Left lobe of liver (tissue), 2 donors: ENCODE results near the gene COQ2. TPM values are rescaled to one million over a fixed set of nuclear protein-coding genes. Genes with fewer than 3 reads are reported as not detected.
"Not testable (repeated sequence)": the region's sequence is repeated elsewhere in the genome, so short reads cannot be mapped to it uniquely, and the experiment has no call there.

Experiments used
- ATAC-seq: fragments of 200-7000 bp; cut with Tn5 transposase; one replicate; pipeline ENCODE4 v1.9.1; 2020; ENCODE audit warnings: mild to moderate bottlenecking, moderate library complexity
- DNase-seq: peaks from one replicate; pipeline ENCODE4 v3.0.0-alpha.2; 2020; ENCODE audit warnings: low spot score
- total RNA-seq: library from RNA; stranded (reverse); gene quantifications from one replicate; pipeline ENCODE4 v1.2.1, GENCODE V29; 2021
- donor health status: DM: no; HTN: no; CAD: no; lungs with moderate emphysema.
- donor health status: DM: no; HTN: yes; CAD: no.

COQ2 gene
- total RNA-seq, 1 donor from 2014 or later, result 10.3 TPM

DNA sequence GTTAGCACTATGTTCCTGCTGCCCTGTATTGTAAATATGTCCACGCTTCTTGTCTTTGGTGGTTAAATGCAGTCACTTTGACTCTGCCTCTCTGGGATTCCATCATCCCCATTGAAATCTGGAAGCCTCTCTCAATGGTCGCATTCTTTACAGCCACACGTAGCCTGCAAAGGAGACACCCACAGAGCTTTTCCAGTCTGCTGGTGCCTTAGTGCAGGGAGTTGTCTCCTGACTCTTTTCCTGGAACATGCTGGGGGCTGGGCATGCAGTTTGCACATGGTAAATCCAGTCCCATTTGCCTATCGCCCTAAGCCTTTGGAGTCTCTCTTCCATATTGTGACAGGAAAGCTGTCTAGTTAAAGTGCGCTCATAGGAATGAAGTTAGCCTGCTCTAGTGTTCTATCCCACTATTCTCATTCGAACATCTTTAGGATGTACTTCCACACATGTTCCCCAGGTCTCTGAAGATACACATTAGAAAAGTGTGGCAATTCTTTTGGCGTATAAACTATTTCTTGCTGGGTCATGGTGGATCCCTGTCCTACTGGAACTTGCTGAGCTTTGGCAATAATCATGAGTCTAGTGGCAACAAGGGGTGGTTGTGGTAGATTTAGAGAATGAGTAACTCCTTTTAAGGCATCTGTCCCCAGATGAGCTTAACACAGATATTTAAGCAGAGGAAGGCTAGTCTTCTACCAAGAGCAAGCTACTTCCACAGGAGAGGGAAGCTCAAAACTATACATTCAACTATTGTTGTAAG is 33.7 kb downstream of the COQ2 start:
- ATAC-seq, result no peak
- DNase-seq, result no peak

GRCh38 chr4:83248486-83248885 is 36.1 kb downstream of the COQ2 start:
- no peak for ATAC-seq
- no peak for DNase-seq

DNA sequence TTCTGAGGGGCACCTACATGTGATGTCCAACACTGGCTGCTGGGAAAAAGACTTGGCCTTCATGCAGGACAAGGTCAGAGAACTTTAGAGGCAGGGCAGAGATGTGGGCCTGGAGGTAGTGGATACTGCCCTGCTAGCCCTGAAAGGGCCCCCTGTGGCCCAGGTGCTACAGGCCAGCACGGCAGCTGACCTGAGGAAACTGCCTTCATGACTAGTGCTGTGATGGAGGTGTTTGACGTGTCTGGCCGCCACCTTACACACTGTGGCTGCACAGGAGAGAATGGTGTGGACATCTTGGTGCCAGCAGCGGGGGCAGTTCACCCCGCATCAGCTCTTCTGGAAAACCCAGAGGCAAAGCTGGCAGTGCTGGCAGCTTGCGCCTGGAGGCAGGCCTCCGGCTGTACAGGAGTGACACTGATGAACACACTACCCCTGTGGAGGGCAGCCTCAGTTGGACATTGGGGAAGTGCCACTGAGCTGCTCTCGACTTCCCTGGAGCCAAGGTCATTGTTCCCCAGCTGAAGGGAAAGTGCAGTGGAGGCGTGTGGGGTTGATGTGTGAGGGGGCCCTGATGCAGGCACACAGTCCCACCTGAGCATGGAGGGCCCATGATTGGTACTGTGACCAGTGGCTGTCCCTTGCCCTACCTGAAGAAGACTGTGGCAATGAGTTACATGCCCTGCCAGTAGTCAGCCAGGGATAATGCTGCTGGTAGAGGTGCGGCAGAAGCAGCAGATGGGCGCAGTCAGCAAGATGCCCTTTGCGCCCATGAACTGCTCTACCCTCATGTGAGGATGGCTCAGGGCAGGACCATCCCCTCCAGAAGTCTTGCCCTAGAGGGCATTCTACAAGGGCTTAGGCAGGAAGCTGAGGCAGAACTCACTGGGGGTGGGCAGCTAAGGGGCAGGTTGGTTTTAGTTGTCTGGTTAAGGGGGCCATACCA is 36.9 kb downstream of the COQ2 start:
- DNase-seq, result no peak
- ATAC-seq, result peak; percentile 21

DNA sequence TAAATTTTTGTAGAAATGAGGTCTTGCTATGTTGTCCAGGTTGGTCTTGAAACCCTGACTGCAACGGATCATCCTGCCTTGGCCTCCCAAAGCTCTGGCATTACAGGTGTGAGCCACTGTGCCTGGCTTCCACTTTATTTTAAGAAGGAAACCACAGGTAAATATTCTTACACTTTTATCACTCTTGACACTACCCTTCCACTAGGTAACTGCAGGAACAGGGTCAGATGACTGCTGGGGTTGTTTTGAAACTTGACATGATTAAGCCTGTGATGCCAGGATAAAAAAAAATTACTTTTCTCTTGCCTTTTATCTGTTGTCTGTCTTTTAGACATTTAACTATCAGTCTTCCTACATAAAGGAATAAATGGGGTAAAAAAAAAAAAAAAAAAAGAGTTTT is 43.5 kb downstream of the COQ2 start:
- ATAC-seq, result no peak
- no peak for DNase-seq

DNA sequence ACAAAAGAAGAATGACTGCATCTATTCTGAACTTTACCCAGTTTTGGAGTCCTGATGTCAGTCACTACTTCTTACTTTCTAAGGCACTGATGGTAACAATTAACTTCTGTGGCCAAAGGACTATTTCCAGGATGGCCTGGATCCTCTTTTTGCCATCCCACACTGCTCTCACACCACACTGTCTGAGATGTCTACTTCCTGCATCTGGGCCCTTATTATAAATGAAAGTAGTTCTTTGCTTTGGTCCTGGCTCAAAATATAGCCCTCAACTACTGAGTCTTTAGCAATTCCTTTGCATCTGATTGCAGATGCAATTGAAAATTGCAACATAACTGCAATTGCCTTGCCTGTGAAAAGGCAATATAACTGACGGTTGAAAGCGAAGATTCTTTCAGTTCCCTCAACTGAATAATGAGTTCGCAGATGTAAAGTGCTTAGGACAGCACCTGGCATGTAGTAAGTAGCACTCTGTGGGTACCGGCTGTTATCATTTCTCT is 44.2 kb downstream of the COQ2 start:
- ATAC-seq, result no peak
- DNase-seq, result no peak

DNA sequence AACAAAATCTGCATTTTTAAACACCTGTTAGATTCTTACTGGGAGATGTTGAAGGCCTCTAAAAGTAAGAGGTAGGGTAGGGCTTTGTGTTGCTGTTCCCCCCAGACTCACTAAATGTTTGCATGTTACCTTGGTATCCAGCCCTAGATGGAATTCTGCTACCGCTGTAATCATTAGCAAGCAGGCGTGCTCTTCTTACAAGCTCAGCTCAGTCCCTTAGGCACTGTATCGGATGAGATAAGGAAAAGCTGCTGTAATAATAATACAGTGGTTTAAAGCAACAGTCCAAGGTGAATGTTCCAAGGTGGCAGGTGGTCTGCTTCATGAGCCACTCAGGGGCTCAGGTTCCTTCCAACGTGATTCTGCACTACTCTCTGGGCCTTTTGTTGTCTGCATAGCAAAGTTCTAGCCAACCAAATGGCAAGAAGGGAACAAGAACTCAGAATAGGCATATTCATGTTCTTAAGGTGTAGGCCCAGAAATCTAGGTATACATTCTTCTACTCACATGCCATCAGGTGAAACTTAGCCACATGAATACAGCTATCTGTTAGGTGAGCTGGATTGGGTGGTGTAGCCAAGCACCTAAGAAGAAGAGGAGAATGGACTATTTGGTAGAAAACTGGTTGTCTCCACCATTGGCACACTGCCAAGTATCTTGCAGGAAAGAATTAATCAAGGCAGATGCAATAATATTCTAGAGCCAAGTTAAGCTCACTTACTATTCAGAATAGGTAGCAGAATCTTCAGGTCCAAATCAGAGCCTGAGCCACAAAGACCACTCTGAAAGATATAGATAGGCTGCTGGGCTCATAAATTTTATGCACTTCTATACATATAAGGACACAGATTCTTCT is 46.0 kb downstream of the COQ2 start:
- ATAC-seq (no peak), DNase-seq (no peak)

DNA sequence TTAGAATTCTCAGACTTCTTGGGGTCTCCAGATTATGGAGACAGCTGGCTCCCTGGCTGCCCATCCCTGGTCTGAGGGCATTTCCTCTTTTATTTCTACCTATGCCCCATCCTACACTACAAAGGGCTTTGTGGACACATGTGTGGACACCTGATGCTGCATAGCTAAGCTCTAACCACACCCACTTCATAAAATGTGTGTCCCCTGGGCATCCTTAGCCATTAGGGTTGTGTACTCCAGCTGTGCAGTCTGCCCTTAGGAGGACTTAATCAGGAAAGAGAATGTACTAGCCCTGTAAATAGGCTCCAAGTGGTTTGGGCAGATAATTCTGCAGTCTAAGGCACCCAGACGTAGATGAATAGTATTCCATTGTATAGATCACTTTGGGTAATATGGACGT is 47.0 kb downstream of the COQ2 start:
- DNase-seq (no peak), ATAC-seq (no peak)

DNA sequence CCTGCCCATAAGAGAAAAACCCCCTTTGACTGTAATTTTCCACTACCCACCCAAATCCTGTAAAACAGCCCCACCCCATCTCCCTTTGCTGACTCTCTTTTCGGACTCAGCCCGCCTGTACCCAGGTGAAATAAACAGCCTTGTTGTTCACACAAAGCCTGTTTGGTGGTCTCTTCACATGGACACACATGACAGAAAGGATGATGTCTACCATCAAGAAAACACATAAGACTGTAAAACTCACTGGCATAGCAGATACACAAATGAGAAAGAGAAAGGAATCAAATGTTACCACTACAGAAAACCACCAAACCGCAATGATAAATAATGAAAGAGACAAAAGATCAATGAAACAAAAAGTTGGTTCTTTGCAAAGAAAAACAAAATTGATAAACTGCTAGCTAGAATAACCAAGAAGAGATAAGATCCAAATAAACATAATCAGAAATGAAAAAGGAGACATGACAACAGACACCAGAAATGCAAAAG is 48.9 kb downstream of the COQ2 start:
- not testable (repeated sequence) for ATAC-seq, DNase-seq

DNA sequence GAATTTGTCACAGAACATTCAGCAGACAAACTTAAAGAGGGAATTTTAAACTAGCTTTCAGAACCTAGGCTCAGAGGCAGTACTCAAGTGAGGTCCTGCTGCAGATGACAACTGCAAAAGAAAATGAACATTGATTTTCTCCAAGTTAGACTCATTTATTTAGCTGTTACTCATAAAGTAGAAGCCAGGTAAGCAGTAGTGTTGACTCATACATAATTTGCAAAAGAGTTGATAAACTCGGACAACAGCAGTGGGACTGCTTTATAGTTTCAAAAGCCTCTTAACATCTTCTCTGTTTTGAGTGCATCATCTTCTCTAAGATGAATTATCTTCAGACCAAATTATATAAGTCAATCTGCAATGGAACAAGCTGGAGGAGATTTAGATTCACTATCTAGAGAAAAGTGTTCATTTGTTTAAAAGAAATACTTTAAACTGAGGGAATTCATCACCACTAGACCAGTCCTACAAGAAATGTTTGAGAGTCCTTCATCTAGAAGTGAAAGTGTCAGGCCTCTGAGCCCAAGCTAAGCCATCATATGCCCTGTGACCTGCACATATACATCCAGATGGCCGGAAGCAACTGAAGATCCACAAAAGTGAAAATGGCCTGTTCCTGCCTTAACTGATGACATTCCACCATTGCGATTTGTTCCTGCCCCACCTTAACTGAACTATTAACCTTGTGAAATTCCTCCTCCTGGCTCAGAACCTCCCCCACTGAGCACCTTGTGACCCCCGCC is 49.5 kb downstream of the COQ2 start:
- DNase-seq (no peak), ATAC-seq (no peak)

- ATAC-seq, result not testable (repeated sequence)
Measured at GRCh38 chr4:83234387-83234786, 50.2 kb downstream of the COQ2 start.

DNA sequence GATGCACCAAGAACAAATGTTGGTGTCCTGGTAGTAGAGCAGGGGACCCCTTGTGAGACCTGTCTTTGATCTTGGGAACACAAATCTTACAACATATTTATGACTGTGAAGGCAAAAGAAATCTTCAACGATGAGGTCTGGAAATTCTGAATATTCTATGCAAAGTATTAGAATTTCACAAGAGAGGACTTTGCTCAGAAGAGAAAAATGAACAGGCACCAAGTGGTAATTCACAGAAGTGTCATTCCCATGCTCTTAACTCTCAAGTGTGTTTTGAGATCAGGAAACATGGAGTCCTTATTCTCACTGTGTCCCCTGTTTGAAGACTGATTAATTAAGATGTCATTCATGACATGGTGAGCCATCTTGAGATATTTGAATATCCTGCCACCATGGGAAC is 52.5 kb downstream of the COQ2 start:
- DNase-seq (no peak), ATAC-seq (no peak)

More at GRCh38 chr4:83234387-83234786, 50.2 kb downstream of the COQ2 start:
- DNase-seq, result not testable (repeated sequence)

- ATAC-seq, result no peak
Measured at GRCh38 chr4:83231620-83232076, 53.0 kb downstream of the COQ2 start.

DNA sequence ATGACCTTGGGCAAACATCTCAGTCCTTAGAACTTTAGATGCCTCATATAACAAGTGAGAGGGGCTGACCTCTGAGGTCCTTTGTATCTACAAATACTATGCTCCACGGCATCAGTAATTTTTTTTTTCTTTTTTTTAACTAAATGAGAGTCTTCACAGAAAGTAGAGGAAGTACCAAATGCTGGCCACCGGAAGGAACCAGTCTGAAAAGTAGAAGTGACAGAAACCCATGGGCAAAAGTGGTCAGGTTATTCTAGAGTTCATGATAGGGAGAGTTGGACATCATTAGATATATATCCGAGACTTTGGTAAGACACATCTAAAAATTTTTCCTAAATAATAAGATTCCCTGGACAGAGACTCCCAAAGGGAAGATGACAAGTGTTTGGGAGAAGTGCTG is 53.7 kb downstream of the COQ2 start:
- ATAC-seq (no peak), DNase-seq (no peak)

More at GRCh38 chr4:83231620-83232076, 53.0 kb downstream of the COQ2 start:
- no peak for DNase-seq

DNA sequence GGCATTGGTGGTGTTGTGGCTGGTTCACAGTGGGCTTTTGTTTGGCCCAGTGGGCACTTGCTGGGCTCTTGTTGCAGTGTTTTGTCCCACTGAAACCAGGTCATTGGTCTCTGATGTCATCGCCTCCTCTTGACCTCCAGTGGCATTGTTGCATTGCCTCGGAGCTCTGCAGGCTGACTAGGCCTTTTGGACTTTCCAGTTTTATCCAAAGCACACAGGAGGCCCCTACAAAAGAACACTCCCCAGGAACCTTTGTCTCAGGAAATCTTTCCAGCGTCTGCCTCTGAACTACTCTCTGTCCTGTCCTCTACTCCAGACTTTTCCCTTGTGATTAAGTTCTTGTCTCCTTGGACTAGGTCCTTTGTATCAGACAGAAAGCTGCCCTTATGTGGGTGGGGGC is 54.8 kb downstream of the COQ2 start:
- DNase-seq, result no peak
- ATAC-seq, result no peak

DNA sequence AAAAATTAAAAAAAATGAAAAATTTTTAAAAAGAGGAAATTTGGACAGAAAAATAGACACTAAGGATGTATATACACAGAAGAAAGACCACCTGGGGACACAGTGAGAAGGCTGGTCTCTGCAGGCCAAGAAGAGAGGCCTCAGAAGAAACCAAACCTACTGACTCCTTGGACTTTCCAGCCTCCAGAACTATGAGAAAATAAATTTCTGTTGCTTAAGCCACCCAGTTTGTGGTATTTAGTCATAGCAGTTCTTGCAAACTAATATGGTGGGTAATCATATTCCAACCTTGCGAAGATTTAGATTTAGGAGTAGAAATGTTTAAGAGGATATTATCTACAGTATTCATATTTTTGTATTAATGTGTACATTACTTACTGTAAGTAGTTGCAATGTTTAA is 56.4 kb downstream of the COQ2 start:
- ATAC-seq (no peak), DNase-seq (no peak)

DNA sequence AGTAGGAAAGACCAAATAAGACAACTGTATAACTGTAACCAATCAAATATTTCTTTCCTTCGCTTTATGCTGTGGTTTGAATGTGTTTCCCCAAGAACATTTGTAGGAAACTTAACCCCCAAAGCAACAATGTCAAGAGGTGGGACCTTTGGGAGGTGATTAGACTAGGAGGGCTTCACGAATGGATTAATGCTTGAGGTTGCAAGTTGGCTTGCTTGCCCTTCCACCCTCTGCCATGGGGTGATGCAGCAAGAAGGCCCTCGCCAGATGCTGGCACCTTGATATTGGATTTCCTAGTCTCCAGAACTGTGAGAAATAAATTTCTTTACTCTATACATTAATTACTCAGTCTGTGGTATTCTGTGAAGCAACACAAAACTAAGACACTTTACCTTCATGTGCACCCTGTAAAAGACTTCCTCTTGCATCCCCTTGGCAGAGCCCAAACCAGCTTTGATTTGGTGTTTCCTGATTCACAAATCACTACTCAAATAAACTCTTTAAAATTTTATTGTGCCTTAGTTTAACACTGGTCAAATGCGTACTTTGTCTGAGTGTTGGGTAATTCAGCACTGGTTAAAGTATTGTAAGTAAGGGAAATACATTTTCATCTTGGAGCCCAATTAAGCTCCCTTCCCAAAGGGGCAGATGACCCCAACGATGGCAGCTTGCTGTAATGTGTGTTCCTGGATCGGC is 59.9 kb downstream of the COQ2 start:
- no peak for DNase-seq
- ATAC-seq, result no peak

- ATAC-seq (no peak), DNase-seq (no peak)
Measured at GRCh38 chr4:83223781-83224180, 60.8 kb downstream of the COQ2 start.

- ATAC-seq, result no peak
- no peak for DNase-seq
Measured at GRCh38 chr4:83221897-83222441, 62.6 kb downstream of the COQ2 start.
